ENCODE data around the gene FLOT2. TPM values are rescaled to one million over a fixed set of nuclear protein-coding genes. Genes with fewer than 3 reads are reported as not detected.
"Not testable (repeated sequence)": the region's sequence is repeated elsewhere in the genome, so short reads cannot be mapped to it uniquely, and the experiment has no call there.

Gene FLOT2, protein sequence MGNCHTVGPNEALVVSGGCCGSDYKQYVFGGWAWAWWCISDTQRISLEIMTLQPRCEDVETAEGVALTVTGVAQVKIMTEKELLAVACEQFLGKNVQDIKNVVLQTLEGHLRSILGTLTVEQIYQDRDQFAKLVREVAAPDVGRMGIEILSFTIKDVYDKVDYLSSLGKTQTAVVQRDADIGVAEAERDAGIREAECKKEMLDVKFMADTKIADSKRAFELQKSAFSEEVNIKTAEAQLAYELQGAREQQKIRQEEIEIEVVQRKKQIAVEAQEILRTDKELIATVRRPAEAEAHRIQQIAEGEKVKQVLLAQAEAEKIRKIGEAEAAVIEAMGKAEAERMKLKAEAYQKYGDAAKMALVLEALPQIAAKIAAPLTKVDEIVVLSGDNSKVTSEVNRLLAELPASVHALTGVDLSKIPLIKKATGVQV
- 23.6 and 27.6 TPM in 2 replicates for total RNA-seq (2014; rRNA removed; shearing (Covaris generic))

DNA sequence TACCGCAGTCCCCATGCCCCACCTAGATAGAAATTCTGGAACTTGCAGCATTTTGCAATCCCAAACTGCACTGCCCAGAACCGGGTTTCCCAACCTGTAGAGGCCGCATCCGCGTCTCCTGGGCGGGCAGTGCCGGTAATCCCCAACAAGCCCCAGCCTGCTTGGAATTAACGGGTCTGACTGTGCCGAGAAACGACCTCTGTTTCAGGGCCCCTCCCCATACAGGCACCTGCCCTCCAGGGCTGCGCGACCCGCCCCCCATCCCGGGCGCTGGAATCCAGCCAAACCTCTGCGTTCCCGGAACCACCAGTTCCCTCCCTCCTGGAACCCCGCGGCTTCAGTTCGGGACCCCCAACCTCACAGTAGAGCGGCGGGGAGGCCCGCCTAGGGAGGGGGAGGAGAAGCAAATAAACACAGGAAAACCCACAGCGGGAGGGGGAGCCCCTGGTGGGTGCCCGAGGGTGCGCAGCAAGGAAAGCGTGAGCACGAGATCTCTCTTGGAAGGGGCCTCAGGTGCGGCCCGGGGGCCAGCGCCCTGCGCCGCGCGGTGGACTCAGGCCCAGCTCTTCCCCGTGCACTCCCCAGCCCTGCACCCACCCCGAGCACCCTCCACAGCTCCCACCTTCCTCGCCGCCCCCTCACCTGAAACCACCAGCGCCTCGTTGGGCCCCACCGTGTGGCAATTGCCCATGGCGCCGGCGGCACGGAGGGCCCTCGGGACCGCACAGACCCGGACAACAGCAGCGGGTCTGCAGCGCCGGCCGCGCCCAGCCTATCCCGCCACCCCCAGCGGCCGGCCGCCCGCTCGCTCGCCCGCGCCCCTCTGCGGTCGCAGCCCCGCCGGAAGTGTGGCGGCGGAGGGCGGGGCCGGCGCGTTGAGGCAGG, at the start of gene FLOT2:
Gene FLOT2 (minus strand): TSS at position 850 of the 885 bp plus-strand sequence. CDS start 159 bp downstream, at position 691.
- DNase-seq (ENCODE audit: low read depth): no peak

DNA sequence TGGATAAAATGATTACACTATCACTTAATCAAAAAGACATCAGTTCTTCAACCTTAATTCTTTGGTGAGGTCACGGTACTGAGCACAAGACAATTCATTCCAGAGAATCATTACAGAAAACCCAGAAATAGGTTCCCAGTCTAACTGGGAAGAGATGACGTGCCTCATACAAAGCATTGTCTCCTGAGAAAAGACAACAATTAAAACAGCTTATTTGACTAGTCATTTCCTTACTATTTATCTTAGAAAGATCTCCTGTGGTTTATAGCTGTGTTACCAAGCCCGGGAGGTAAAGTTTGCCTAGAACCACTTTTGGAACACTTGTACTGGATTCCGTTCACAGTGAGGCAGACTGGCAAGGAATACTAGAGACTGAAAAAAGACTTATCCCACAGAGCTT, 48.7 kb upstream of the FLOT2 start:
- DNase-seq (ENCODE audit: low read depth): peak; percentile 94

DNA sequence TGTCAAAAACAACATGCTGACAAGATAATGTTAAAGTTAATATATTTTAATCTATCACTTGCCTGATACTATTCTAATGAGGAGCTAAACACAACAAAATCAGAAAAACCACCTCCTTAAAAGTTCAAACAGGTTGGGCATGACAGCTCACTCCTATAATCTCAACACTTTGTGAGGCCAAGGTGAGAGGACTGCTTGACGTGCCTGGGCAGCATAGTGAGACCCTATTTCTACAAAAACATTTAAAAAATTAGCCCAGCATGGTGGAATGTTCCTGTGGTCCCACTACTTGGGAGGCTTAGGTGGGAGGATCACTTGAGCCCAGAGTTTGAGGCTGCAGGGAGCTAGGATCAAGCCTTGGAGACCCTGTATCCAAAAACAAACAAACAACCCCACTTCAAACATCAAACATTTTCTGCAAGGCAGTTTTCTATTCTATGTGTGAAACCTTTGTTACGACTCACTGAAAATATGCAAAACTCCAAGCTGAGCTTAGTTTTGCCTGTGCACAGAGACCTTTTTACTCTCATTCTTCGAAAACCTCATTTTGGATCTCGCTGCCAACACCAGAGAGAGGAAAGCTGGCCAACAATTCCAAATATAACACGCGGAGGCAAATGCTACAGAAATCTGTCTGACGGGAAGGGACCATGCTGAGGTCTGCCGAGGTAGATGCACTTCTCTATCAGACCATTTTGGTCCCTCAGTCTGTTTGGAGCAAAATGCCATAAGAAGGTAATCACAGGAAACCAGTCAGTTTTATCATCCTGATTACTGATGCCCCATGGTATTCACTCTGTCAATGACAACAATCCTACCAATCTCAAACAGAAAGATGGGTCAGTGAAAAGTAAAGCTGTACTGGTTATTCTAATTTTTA, 47.6 kb upstream of the FLOT2 start:
- peak; percentile 38 for DNase-seq (ENCODE audit: low read depth)

DNA sequence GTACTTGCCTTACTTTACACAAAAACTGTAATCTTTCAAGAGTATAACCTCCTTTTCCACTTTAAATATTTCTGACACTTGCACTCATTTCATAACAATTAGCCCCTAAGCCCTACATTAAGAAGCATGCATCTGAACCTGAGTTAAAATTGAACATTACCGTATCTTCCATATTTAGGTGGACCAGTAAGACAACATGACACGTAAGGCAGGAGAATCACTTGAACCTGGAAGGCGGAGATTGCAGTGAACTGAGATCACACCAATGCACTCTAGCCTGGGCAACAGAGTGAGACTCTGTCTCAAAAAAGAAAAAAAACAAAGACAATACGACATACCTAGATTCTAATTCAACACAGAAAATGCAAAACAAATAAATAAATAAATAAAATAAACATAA, 46.8 kb upstream of the FLOT2 start:
- no peak for DNase-seq (ENCODE audit: low read depth)

DNA sequence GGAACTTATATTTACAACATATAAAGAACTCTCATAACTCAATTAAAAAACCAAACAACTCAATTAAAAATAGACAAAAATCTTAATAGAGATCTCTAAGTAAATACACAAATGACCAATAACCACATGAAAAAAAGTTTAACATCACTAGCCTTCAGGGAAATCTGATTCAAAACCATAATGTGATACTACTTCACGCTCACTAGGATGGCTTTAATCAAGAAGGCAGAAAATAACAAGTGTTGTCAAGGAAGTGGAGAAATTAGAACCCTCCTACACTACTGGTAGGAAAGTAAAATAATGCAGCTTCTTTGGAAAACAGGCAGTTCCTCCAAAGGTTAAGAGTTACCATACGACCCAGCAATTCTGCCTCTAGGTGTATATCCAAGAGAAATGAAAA, 45.4 kb upstream of the FLOT2 start:
- no peak for DNase-seq (ENCODE audit: low read depth)

DNA sequence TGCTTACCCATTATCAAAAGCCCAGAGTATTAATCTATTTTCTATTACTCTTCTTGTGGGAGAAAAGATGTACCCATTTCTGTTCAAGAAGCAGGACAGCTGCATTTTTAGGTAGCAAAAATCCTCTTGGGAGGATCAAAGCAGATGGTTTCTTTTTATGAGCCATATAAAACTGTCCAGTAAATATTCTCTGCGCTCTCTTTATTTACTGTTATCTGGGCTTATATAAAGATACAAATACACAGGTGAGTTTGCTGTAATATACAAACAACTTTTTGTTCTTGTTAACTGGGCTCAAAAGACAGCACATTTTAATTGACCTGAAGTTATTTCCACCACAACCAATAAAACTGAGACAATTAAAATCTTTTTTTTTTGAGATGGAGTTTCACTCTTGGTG, 43.7 kb upstream of the FLOT2 start:
- DNase-seq (ENCODE audit: low read depth): no peak

DNA sequence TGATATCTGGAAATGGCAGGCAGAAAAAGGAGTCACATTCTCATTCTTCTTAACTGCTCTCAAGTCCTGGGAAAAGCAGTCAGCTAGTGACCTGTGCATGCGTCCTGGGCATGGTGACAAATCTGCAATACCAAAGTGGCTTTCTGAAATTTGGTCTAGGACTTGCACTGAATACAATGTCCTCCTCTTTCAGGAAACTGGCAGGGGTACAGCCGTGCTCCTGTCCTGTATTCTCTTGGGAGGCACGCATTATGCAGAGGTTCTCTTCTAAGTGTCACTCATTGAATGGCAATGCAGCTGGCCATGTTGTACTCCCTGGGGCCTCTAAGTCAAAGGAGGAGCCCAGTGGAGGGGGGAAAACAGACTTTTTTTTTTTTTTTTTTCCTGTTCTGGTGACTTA, 43.1 kb upstream of the FLOT2 start:
- no peak for DNase-seq (ENCODE audit: low read depth)

DNA sequence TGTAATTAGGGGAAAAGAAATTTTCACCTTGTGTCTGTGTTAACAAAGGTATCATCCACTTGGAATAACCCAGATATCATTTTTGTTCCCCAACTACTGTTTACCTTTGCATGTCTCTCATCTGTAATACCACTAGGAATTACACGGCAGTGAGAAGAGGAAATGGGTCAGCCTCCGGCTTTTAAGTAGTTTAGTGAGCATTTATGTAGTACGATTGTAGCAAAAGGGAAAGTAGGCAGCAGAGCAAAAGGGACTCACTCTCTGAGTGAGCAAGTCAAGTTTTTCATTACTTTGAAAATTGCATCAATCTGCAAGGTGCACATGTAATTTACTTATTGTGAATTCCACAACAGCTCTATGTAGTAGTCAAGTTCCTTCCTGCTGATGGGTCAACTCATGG, 42.6 kb upstream of the FLOT2 start:
- DNase-seq (ENCODE audit: low read depth): no peak

DNA sequence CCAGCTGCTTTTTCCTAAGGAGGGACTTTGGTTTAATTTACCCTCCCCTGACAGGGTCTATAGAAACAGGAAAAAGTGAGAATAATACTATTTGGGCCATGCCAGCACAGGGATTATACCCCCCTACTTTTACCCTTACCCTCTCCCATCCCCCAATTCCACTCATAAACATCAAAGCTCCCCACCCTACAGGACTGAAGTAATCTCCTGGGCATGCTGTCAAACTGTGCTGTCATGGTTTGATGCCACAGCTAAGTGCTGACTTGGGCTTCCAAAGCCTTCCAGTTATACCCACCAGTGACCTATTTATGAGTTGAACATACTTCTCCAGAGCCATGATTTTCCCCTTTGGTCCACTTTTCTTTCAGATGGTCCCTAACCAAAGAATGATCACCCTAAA, 41.0 kb upstream of the FLOT2 start:
- no peak for DNase-seq (ENCODE audit: low read depth)

DNA sequence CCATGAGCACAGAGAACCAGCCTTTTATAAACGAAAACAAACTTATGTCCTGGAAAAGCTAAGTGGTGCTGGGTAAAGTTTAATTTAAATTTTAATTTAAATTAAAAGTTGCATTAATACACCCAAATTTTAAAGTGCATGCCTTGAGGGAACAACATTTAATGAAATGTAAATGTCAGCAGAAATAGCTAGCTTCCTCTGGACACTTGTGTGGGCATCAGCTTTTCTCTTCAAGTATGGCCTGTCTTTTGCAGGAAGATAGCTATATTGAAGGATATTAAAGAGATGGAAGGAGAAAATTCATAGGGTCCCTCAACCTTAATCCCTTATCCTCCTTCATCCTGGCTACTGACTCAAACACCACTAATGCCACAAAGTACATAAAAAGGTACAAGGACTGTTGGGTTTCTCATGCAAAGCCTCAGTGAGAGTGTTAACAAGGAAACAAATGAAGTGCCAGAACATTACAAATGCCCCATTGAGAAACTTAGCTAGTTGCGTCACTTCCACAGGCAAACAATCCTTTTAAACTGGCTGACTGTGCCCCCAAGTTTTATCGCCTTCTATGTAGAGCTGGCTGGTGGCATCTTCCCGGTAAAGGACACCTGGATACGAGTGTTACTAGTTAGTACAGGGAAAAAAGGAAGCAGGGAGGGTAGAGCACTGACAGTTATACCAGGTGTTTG, 39.7 kb upstream of the FLOT2 start:
- no peak for DNase-seq (ENCODE audit: low read depth)

DNA sequence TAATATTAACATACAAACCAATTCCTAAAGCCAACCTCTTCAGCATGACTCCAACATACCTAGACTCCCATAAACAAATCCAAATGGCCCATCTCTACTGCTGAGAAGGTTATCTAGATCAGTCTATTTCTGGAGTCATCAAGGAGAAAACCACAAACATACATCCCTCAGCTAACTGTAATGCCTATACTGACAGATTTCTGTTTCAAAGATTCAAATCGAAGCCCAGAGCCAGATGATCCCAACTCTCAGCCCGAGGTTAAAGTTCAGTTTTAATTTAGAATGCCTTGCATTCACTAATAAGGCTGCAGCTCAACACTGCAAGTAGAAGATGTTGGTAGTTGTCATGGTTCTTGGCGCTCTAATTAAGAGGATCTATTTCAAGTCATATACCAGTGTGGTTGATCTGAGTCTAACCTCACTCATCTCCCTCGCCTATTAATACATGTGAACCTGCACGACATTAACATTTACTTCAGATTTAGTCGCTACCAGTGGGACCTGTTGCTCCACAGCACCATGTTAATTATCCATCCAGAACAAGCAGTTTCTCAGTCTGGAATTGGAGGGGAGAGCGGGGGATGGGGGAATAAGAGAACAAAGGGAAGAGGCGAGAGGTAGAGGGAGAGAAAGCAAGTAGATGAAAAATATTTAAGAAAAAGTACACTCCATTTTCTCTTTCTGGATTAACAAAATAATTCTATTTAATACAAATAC, 38.4 kb upstream of the FLOT2 start:
- no peak for DNase-seq (ENCODE audit: low read depth)

DNA sequence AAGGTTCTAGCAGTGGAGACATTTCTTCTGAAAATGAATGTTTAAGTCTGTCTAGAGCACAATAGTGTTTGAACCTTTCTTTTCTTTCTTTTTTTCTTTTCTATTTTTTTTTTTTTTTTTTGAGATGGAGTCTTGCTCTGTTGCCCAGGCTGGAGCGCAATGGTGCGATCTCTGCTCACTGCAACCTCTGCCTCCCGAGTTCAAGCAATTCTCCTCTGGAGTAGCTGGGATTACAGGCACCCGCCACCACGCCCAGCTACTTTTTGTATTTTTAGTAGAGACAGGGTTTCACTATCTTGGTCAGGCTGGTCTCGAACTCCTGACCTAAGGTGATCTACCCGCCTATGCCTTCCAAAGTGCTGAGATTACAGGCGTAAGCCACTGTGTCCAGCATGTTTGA, 37.0 kb upstream of the FLOT2 start:
- DNase-seq (ENCODE audit: low read depth): not testable (repeated sequence)

DNA sequence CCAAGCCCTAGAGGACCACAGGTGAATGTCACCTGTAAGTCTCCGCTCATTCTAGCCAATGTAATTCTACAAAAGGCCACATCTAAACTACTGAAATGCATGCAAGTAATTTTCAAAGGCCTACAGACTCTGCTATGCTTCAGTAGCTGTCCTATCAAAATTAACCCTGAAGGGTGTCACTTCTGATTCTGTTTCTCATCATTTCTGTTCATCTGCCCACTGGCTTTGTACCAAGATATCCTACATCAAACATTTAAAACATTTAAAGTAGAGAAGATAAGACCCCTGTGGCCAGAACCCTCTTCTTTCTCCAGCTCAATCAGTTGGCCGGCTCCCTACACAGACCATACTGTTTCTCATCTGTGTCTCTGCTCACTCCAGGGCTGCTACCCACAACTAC, 32.3 kb upstream of the FLOT2 start:
- no peak for DNase-seq (ENCODE audit: low read depth)

DNA sequence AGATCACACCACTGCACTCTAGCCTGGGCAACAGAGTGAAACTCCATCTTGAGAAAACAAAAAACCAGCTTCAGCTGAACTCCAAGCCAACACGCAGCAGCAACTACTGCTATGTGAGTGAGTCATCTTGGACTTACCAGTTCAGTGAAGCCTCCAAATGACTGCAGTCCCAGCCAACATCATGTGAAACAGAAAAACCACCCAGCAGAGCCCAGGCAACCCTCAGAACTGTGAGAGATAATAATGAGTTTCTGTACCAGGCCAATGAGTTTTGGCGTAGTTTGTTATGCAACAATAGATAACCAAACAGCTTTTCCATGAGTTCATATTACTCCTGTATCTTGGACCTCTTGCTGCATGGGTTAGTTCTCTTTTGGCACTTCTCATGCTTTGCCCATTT, 30.5 kb upstream of the FLOT2 start:
- DNase-seq (ENCODE audit: low read depth): peak; percentile 62

DNA sequence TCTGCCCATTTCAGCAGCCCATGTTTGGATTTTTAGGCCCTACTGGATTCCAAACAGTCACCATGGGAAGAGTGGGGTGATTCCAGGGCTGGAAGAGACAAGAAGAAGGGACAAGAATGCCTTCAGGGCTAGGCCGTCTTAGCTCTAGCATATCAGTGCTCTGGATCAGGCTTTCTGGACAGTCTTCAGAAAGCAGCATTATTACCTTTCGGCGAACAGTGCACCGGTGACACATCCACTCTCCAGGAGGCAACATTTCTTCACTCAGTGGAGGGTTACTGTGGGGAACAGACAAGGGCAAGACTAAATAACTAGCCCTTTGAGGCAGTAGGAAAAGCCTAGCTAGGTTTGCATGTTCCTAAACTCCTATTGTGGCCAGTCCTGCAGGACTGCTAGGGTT, 29.3 kb upstream of the FLOT2 start:
- DNase-seq (ENCODE audit: low read depth): peak; percentile 81

DNA sequence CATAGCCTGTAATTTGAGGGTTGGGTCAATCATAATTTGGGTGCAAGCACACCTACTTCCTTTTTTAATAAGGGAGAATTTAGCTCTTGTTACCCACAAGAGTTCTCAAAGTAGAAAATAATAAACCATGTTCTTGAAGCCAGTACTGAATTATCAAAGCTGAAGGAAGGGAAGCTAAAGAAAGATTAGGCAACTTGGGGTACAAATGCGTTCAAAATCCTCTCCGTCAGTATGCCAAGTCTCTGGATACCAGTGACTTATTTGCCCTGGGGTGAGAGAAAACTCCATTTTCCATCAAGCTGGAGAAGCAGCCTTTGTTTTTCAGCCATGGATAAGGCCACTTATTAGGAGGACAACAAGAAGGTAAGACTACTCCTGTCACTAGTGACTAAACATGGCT, 28.8 kb upstream of the FLOT2 start:
- DNase-seq (ENCODE audit: low read depth): no peak

DNA sequence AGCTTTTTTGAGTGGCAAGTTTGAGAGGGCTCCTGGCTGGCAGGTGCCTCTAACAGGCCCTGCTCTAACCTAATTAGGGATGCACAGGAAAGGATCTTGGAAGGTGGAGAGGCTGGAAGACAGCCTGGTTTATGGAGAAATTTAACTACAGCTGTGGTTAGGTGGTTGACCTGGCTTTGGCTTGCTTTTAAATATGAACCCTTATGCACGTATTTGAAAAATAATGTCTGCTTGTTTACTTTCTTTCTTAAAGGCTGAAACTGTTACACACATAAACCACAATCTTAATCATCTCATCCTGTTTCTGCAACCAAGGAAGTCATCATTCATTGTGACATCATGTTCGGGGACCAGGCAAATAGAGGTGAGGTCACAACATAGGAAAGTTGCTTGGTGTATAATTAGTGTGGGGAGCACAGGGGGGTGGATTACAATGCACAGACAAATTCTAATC, 28.4 kb upstream of the FLOT2 start:
- DNase-seq (ENCODE audit: low read depth): peak; percentile 96

DNA sequence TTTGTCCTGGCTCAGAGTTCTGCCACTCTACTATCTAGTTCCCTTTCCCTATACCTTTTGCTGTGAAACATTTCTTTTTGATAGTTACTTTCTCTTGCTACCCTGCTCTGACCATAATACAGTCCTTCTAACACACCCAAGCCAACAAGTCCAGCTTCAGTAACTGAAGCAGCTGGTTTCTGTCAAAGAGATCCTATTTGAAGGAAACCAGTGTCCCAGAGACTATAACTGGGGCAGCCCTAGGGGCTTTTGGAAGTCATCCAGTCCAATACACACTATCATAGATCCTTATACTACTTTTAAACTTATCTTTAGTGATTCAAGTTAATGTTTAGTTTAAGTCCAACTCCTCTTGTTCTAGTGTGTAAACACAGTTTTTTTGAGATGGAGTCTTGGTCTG, 22.7 kb upstream of the FLOT2 start:
- no peak for DNase-seq (ENCODE audit: low read depth)

DNA sequence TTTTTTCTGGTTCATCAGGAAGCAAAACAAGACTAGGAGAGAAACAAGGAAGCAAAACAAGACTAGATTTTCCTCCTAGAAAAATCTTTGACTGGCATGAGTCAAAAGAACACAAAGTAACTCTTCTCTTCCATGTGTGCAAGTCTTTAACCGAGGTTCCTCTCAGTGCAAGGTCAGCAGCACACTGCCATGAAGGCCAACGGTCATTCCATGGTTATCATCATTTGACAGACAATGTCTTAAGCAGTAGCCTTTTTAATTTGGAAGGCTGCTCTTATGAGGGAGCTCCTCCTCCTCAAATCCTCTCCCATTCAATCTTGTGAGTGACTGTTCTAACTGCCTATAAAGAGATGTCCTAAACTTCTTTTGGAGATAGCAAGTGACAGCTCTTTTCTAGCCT, 20.8 kb upstream of the FLOT2 start:
- no peak for DNase-seq (ENCODE audit: low read depth)

DNA sequence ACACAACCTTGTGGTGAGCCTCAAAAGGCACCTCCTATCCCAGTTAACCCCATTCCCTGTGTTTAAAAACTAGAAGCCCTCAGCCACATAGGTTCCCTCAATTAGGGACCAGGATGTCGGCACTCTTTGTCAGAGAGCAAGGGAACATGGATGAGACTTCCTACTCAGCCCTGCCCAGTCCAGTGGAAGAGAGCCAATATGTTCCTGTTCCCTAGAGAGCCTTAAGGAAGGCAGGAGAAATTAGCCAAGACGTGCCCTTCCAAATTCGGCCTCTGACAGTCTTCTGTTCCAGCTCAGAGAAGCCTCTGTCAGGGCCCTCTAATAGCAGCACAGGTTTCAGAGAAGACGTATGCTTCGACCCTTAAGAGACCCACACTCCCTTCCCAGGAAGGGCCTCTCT, 19.9 kb upstream of the FLOT2 start:
- no peak for DNase-seq (ENCODE audit: low read depth)

DNA sequence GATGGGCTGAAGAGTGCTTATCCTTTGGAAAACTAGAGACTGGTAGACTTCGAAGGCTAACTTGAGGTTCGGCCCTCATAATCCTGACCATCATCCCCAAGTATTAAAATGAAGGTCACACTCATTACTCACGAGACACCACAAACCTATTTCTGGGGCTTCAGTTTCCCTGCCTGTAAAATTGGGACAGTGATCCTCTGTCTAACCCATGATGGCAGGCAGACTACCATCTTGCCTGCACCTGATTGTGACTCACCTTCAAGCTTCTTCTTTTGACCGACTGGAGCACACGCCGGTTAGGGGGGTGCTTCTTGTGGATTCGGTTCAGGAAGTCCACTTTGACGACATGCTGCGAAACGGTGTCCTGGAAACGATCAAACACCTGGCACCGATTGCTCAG, 19.5 kb upstream of the FLOT2 start:
- no peak for DNase-seq (ENCODE audit: low read depth)
